Stimulated activated naive CD4-positive, alpha-beta T cell treated with Interleukin-2 at 50 U/mL for 16 hours (primary cell): ENCODE results near the gene DPYD.

Source experiments
- DNase-seq: peaks from one replicate; lab custom pipeline; 2025; lab: John Stamatoyannopoulos, UW

DPYD gene

DNA sequence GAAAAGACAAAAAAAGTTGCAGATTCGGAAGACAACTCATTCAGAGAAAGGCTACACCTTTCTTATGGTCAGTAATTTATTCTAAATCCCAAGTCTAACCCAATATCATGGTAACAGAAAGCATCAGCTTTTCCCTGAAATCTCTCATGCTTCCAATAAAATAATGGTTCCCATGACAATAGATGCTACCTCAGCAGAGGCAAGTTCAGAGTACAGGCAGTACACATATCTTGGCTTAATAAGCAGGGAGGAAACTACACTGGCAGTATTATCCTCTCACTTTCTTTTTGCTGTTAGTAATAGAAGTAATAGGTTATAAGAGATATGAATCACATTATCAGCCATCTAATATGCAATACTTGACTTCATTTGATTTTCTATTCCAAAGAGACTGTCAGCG lies 137.1 kb downstream of the DPYD start:
- no peak for DNase-seq

DNA sequence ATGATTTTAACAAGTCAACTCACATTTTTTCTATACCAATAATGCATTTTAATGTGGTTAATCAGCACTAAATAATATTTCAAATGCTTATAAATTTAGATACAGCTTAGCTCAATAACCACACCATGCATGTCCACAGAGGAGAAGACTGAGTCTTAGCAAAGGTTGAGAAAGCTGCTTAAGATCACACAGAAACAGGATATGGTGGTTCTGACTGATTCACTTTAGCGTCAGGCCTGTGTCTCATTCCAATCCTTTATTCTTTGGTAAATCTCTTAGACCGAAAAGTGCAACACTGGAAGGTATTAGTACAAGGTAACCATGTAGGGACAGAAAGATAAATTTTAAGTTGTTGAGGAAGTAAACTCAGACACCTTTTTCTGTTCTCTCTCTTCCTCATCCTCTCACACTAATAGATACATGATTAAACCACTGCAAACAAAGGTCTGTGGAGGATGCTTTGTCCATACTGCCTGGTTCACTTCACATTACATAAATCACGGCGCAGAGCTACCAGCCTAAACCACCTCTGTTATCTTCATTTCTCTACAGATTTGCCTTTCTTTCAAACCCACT lies 139.0 kb downstream of the DPYD start:
- DNase-seq: no peak

- DNase-seq: no peak
These were observed 139.9 kb downstream of the DPYD start for GRCh38 chr1:97780884-97781283.

- no peak for DNase-seq
These were observed 142.1 kb downstream of the DPYD start for GRCh38 chr1:97778718-97779117.

GRCh38 chr1:97770376-97770775 lies 150.5 kb downstream of the DPYD start:
- no peak for DNase-seq

- DNase-seq: no peak
These were observed 153.5 kb downstream of the DPYD start for GRCh38 chr1:97767381-97767780.

- DNase-seq: no peak
These were observed 155.8 kb downstream of the DPYD start for GRCh38 chr1:97764991-97765390.

DNA sequence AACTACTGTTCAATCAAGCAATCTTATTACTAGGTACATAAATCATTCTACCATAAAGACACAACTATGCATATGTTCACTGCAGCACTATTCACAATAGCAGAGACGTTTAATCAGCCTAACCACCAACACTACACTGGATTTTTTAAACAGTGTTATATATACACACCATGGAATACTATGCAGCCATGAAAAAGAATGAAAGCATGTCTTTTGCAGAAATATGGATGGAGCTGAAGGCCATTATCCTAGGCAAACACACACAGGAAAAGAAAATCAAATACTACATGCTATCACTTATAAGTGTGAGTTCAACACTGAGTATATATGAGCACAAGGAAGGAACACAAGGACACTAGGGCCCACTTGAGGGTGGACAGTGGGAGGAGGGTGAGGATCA lies 159.2 kb downstream of the DPYD start:
- no peak for DNase-seq

DNA sequence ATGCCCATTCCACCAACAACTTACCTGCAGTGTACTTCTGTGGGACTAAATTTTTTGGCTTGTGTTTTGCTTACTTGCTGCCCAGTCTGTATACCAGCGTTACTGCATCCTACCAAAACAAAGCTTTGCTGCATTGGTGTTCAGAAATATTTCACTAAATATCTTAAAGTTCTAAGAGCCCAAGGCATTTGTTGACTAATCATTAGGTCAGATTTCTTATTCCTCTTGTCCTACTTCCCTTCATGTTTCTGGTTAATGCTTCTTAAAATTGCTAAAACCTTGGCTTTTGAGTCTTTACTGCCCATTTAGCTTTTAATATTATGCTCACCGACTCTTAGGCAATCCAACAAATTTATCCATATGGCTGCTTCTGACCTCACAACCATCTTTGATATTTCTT lies 161.8 kb downstream of the DPYD start:
- no peak for DNase-seq

DNA sequence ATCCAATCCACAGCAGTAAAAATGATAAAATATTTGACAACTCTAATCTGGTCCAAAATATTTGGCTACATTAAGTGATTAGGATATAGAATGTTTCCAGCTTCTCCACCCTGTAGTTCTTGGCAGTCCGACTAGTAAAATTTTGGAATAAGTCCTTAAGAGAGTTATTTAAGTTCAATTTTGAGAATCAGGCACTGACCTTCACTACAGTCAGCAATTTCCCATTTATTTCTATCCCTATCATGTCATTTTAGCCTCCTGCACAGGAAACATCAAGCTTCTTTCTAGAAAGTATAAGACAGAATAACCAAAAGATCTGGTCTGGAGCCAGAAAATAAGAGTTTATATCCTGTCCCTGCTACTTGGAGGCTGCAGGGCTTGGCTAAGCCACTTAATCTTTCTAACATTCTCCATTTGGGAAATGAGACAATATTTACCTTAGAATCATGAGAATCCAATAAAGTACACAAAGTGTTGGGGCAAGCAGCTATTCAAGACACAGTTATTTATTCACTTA lies 162.2 kb downstream of the DPYD start:
- DNase-seq: no peak

GRCh38 chr1:97745912-97746311 lies 174.9 kb downstream of the DPYD start:
- no peak for DNase-seq

DNA sequence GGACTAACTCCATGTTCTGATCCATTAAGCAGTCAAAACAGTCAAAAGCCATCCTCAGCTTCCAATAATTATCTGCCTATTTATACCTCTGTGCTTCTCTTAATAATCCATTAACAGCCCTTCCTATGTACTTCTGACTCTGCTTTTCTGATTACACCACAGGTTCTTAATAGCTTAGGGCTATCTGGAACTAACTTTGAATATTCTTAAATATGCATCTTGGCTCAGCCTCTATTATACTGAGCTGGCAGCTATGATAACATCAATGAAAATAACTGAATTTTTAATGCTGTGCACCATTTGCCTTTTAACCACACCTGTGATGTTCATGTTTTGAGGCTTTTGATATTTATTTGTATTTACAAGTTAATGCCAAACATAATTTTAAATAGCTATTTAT lies 175.9 kb downstream of the DPYD start:
- DNase-seq: no peak

DNA sequence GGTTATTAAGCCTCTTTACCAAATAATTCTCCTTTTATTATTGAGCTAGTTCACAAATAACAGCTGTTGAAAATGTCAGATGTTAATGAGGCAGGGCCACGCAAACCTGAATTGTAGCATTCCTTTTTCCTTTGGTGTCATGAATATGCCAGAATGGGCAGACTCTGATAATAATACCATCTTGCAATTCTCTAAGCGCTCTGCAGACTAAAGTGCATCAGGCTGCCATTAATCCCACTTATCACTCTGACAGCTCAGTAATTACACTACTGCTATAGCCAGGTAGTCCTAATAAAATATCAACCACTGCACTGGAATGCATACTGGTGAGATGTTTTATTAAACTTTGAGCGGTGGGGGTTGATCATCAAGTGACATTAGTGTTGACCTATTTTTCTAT lies 177.7 kb downstream of the DPYD start:
- no peak for DNase-seq

DNA sequence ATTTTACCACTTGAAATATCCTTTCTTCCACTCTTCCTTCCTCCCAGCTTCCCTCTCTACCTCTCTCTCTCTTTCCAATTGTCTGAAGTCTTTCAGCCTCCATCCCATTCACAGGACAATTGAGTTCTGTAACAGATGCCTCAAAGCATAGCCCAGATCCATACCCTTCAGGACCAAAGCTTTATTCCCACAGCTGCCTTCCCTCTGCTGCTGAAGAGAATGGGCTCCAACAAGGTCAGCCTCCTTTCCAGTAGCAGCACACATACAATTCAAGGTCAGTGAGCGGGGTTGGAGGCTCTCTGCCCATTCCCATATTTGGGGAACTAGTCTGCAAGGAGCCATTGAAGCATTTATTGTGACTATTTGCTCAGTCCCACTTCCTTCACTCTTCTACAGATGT lies 179.9 kb downstream of the DPYD start:
- DNase-seq: no peak

DNA sequence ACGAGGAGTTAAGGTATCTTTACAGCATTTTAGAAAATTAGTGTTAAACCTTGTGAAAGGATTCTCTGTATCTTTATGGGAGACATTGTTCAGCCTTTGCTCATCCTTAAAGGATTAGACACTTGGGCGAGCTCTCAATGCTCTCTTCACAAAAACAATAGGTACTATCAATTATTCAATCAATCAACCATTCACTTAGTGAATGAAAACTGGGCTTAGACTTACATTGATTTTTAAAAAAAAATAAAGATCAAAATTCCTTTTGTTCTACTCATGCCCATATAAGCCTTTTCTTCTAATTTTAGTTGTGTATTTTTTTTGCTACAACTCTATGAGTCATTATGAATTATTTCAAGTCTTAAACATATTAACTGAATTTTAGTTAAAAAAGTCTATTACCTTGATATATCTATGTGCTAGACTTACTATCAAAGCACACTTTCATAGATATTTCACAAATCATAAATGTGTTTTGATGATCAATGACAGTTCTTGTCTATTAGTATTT lies 181.2 kb downstream of the DPYD start:
- no peak for DNase-seq

- no peak for DNase-seq
These were observed 182.6 kb downstream of the DPYD start for GRCh38 chr1:97738270-97738669.

- DNase-seq: no peak
These were observed 190.6 kb downstream of the DPYD start for GRCh38 chr1:97730271-97730670.

- DNase-seq: no peak
These were observed 192.4 kb downstream of the DPYD start for GRCh38 chr1:97728436-97728835.

GRCh38 chr1:97727029-97727428 lies 193.8 kb downstream of the DPYD start:
- DNase-seq: no peak

DNA sequence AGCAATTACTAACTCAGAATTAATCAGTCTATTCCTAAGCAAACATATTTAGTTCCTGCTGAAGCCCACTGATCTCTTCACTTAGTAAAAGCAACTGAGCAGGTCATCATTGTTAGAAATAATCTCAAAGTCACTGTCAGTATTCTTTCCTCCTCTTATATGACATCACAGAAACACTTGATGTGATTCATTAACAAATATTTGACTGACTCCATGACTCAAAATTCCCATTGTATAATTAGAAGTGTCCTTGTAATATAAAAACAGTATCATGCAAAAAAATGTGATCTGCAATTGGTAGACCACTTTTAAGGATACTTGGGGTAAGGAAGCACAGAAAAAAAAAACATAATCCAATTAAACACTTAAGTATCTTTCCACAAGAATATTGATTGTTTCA lies 194.4 kb downstream of the DPYD start:
- DNase-seq: no peak

DNA sequence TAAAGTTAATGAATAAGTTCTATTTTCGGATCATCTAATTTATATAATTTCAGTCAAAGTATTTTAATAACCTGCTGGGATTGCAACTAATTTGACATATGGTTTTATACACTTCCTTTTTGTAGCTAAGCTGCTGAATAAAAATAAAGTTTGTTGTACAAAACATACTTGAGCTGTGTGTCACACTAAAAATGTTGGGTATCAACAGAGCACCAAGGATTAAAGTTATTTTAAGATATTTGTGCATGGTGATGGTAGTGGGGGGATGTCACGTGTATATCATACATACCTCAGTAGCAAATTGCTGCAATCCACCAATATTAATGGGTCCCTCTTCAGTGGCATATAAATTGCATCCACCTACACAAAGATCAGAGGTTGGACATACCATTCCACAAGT lies 199.6 kb downstream of the DPYD start:
- DNase-seq: no peak

DNA sequence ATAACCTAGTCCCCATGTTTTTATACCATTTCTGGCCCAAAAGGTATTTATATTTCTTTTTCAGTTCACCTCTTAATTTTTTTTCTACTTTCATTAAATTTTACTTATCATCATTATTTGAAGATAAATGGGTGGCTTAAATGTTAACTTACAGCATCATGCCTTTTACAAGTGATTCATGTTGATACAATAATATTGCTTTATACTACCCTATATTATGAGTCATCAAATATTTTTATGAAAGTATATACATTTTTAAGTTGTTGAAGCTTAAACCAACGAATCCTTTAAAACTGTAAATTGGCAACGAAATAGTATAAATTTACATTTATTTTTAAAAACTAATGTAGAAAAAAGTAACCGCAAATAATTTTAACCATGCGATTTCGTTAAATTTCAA lies 207.9 kb downstream of the DPYD start:
- DNase-seq: no peak

DNA sequence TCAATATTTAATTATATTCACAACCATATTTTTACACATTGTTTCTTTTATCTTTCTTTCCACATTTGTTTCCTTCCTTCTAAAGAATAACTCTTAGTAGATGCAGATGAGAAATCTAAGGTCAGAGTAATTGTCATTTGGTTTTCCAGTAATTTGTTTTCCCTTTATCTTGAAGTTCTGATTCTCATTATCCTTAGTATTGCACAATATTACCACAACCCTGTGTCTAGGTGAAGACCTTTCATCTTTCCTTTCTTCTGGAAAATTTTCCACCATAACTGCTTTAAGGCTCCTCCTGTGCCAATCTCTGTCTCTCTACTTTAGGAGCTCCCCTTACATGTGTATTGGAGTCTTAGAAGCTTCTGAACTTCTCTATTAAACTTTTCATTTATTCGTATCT lies 209.0 kb downstream of the DPYD start:
- DNase-seq: no peak

GRCh38 chr1:97693601-97694000 lies 227.2 kb downstream of the DPYD start:
- no peak for DNase-seq
